NCI-H1105 treated with DMSO at 0.1 percent for 48 hours (cell line): ENCODE measurements around the gene KCNQ1OT1.
A peak's percentile ranks its signal among the peaks of the same experiment; 100 is the strongest.

Experiments
- DNase-seq: peaks from one replicate; lab custom pipeline; 2025; lab: John Stamatoyannopoulos, UW

Gene KCNQ1OT1

GRCh38 chr11:2699531-2700414 is at the start of gene KCNQ1OT1:
TSS of gene KCNQ1OT1 (minus strand) at chr11:2699994.
- peak; percentile 88 for DNase-seq

DNA sequence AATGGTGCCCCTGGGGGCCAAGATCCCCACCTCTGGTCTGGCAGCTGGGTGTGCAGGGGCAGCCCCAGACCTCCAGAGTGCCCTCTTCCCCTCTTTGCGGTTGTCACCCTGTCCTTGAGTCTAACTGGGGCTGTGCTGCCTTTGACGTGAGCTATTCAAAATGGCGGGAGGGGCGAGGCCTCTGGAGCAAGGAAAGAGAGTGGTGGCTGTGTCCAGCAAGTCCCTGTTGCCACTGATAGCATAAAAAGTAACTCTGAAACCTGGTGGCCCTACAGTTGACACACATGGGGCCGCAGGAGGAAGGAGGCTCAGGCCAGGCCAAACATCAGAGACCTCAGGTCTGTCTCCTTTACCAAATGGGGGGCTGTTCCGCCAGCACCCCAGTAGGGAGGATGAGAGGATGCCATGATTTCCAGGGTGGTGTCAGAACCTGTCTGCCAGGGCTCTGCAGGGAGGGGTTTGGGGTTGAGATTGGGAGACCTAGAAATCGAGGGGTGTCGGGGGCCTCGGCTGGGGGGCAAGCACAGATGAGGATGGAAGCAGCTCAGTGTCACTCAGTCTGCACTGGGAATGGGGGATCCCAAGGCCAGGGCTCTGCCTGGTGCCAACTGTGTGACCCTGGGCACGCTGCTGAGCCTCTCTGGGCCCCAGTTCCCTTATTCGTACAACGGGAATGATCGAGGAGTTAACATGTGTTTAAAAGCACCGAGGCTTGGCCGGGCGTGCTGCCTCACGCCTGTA is 49.2 kb upstream of the KCNQ1OT1 start:
- no peak for DNase-seq

- no peak for DNase-seq
These were observed 48.4 kb upstream of the KCNQ1OT1 start for GRCh38 chr11:2748061-2748813.

- no peak for DNase-seq
These were observed 47.6 kb upstream of the KCNQ1OT1 start for GRCh38 chr11:2747248-2748027.

- DNase-seq, result no peak
These were observed 46.8 kb upstream of the KCNQ1OT1 start for GRCh38 chr11:2746401-2747247.

GRCh38 chr11:2745511-2745910 is 45.7 kb upstream of the KCNQ1OT1 start:
- no peak for DNase-seq

DNA sequence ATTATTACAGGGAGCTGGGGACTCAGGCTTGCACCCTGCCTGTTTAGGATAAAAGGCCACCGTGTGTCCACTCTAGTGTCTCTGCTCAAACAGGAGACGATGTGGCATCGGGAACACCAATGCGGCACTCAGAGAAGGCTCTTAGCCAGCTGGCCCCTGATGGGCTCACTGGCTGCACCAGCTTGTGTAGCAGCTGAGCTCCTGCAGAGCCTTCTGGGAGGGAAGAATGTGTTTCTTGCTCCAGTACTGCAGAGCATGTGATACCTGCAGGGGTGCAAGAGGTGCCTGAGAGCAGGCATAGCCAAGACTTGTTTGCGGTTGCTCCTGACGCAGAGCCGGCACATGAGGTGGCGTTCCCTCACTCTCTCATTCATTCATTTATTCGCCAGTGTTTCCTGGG is 44.4 kb upstream of the KCNQ1OT1 start:
- DNase-seq, result no peak

GRCh38 chr11:2743427-2744110 is 43.8 kb upstream of the KCNQ1OT1 start:
- no peak for DNase-seq

- no peak for DNase-seq
These were observed 43.0 kb upstream of the KCNQ1OT1 start for GRCh38 chr11:2742611-2743426.

- DNase-seq, result no peak
These were observed 42.4 kb upstream of the KCNQ1OT1 start for GRCh38 chr11:2742201-2742600.

GRCh38 chr11:2741377-2742131 is 41.8 kb upstream of the KCNQ1OT1 start:
- DNase-seq, result no peak

DNA sequence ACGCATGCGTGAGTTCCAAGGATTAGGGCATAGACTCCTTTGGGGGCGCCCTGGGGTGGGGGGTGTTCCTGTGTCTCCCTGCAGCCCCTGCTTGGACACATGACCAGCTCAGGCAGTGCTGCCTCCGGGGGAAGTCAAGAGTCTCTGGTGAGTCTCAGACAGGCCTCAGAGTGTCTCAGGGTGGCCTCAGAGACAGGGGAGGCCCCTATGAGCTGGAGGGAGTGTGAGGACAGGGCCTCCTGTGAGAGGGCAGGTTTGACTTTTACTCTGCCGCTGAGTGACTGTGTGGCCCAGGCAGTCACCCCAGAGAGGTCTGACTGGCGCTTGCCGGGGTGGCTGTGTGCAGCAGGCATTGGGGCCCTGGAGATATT is 41.2 kb upstream of the KCNQ1OT1 start:
- no peak for DNase-seq

DNA sequence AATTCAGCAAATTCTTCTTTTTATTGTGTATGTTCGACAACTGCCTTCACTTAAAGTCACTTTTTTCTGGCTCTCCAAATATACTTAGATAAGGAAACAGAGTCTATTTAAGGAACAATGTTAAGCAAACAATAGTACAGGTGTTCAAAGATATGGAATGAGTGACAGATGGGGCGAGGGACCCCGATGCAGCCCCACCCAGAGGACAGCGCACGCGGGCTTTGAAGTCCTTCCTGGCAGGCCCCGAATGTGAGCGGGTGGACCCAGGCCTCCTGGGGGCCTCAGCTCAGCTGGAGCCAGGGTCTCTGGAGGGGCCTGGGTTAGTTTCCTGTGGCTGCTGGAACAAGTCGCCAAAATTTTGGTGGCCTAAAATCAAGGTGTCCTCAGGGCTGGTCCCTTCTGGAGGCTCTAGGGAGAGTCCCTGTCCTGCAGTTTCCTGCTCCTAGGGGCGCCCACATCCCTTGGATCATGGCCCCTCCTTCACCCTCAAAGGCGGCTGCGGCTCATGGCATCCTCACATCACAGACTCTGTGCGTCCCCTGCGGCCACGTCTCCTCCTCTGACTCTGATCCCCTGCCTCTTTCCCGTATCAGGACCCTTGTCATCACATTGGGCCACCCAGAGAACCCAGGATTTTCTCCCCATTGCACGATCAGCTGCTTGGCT is 40.6 kb upstream of the KCNQ1OT1 start:
- no peak for DNase-seq

- DNase-seq, result no peak
These were observed 39.9 kb upstream of the KCNQ1OT1 start for GRCh38 chr11:2739531-2740274.

GRCh38 chr11:2738551-2739431 is 39.0 kb upstream of the KCNQ1OT1 start:
- no peak for DNase-seq

- no peak for DNase-seq
These were observed 38.1 kb upstream of the KCNQ1OT1 start for GRCh38 chr11:2737866-2738265.
